Ishikawa (cell line): ENCODE measurements around the gene IP6K1.

ENCODE experiments used
- CEBPB ChIP-seq: IDR thresholded peaks from 2 replicates; pipeline ENCODE4 v1.6.1; 2012
- CREB1 ChIP-seq: IDR thresholded peaks from 2 replicates; pipeline ENCODE4 v1.6.1; 2012; ENCODE audit warnings: low read depth
- EGR1 ChIP-seq: IDR thresholded peaks from 2 replicates; pipeline ENCODE4 v1.6.1; 2012
- EP300 ChIP-seq: IDR thresholded peaks from 2 replicates; pipeline ENCODE4 v1.6.1; 2012; ENCODE audit warnings: borderline replicate concordance
- FOXM1 ChIP-seq: IDR thresholded peaks from 2 replicates; pipeline ENCODE4 v1.6.1; 2012; ENCODE audit warnings: low read depth, borderline replicate concordance
- MAX ChIP-seq: IDR thresholded peaks from 2 replicates; pipeline ENCODE4 v1.6.1; 2012
- NFIC ChIP-seq: IDR thresholded peaks from 2 replicates; pipeline ENCODE4 v1.6.1; 2012
- RAD21 ChIP-seq: IDR thresholded peaks from 2 replicates; pipeline ENCODE4 v1.6.1; 2012; ENCODE audit warnings: low read depth
- REST ChIP-seq: IDR thresholded peaks from 2 replicates; pipeline ENCODE4 v1.6.1; 2012; ENCODE audit warnings: low read depth, mild to moderate bottlenecking
- TAF1 ChIP-seq: IDR thresholded peaks from 2 replicates; pipeline ENCODE4 v1.6.1; 2012; ENCODE audit warnings: low read depth, mild to moderate bottlenecking
- TCF12 ChIP-seq: IDR thresholded peaks from 2 replicates; pipeline ENCODE4 v1.6.1; 2012; ENCODE audit warnings: low read depth
- TEAD4 ChIP-seq: IDR thresholded peaks from 2 replicates; pipeline ENCODE4 v1.6.1; 2012
- USF1 ChIP-seq: IDR thresholded peaks from 2 replicates; pipeline ENCODE4 v1.6.1; 2012
- YY1 ChIP-seq: IDR thresholded peaks from 2 replicates; pipeline ENCODE4 v1.6.1; 2012; ENCODE audit warnings: low read depth
- ZBTB7A ChIP-seq: IDR thresholded peaks from 2 replicates; pipeline ENCODE4 v1.6.1; 2012; ENCODE audit warnings: low read depth

The IP6K1 gene

GRCh38 chr3:49689046-49689907 lies 97.1 kb downstream of the IP6K1 start, which contains the start of the genes MST1 and RNF123:
MST1 (minus strand) TSS chr3:49689474; CDS start chr3:49688691, 783 bp downstream.
RNF123 (plus strand) TSS chr3:49689557; CDS start chr3:49691166, 1,609 bp downstream.
- no peak for TF ChIP-seq EGR1
- TF ChIP-seq RAD21: no peak
- 0 out of 2 replicates have a peak, but pooled peaks have one; percentile 4 for TF ChIP-seq REST
- peak; percentile 46; the same call in 1 of the 2 replicates for TF ChIP-seq NFIC
- no peak for TF ChIP-seq CEBPB
- peak; percentile 68 for TF ChIP-seq MAX
- TF ChIP-seq TEAD4: no peak; the same call in 1 of the 2 replicates
- no peak for TF ChIP-seq CREB1
- TF ChIP-seq USF1: no peak
- TF ChIP-seq TCF12: no peak
- 0 out of 2 replicates have a peak, but pooled peaks have one; percentile 20 for TF ChIP-seq ZBTB7A
- TF ChIP-seq YY1: no peak; the same call in 1 of the 2 replicates
- TF ChIP-seq TAF1: peak; percentile 72
- 0 out of 2 replicates have a peak, but pooled peaks have one; percentile 20 for TF ChIP-seq FOXM1
- 0 out of 2 replicates have a peak, but pooled peaks have one; percentile 11 for TF ChIP-seq EP300

- TF ChIP-seq EGR1: peak; percentile 71; the same call in 1 of the 2 replicates
Measured at GRCh38 chr3:49686769-49687423, 99.4 kb downstream of the IP6K1 start.

GRCh38 chr3:49683162-49683561 lies 103.2 kb downstream of the IP6K1 start:
- TF ChIP-seq TEAD4 (peak; percentile 74), EGR1 (peak; percentile 63; the same call in 1 of the 2 replicates), TAF1 (no peak)

GRCh38 chr3:49681543-49681942 lies 104.8 kb downstream of the IP6K1 start:
- TF ChIP-seq EP300: no peak

- no peak for TF ChIP-seq TAF1
- no peak for TF ChIP-seq ZBTB7A
- TF ChIP-seq YY1: no peak
- TF ChIP-seq FOXM1: no peak
- TF ChIP-seq EGR1: no peak
- TF ChIP-seq REST: no peak
- no peak for TF ChIP-seq MAX
- no peak for TF ChIP-seq TCF12
- no peak for TF ChIP-seq CEBPB
- TF ChIP-seq NFIC: no peak
- no peak for TF ChIP-seq TEAD4
- no peak for TF ChIP-seq CREB1
- no peak for TF ChIP-seq RAD21
Measured at GRCh38 chr3:49681232-49681522, 105.2 kb downstream of the IP6K1 start.

- TF ChIP-seq CREB1: no peak
- no peak for TF ChIP-seq REST
- no peak for TF ChIP-seq USF1
- TF ChIP-seq TAF1: no peak
- TF ChIP-seq CEBPB: no peak
- TF ChIP-seq RAD21: no peak
- no peak for TF ChIP-seq TEAD4
- TF ChIP-seq EP300: no peak
- no peak for TF ChIP-seq FOXM1
- TF ChIP-seq NFIC: no peak
- no peak for TF ChIP-seq EGR1
- TF ChIP-seq MAX: no peak
- TF ChIP-seq YY1: no peak
- no peak for TF ChIP-seq ZBTB7A
- TF ChIP-seq TCF12: no peak
Measured at GRCh38 chr3:49680493-49681231, 105.7 kb downstream of the IP6K1 start.
